Fibroblast of villous mesenchyme (primary cell): ENCODE measurements around the gene PCDH9. TPM values are rescaled to one million over a fixed set of nuclear protein-coding genes. Genes with fewer than 3 reads are reported as not detected.

Source experiments
- DNase-seq: peaks from one replicate; pipeline ENCODE4 v3.0.0-alpha.2; 2010; ENCODE audit warnings: low read depth
- H3K4me3 ChIP-seq: 2 replicates; pipeline ENCODE4 v1.5.1; 2011; ENCODE audit warnings: low read depth, mild to moderate bottlenecking, low read length
- CTCF ChIP-seq: IDR thresholded peaks from 2 replicates; pipeline ENCODE4 v1.5.1; 2012; ENCODE audit warnings: low read depth, mild to moderate bottlenecking, low read length; ENCODE audit not compliant: insufficient read depth
- total RNA-seq: library from RNA; depleted of rRNA; stranded (reverse); fragments of >200 nt; gene quantifications from 2 replicates; pipeline ENCODE4 v1.2.3, GENCODE V29; 2012

Gene PCDH9
- total RNA-seq, 1 donor: 9.9 TPM

GRCh38 chr13:66551128-66551527 is 679.0 kb downstream of the PCDH9 start:
- DNase-seq: no peak
- H3K4me3 ChIP-seq: no peak overlapping the region
- TF ChIP-seq CTCF: no peak

- no peak for TF ChIP-seq CTCF
- no peak for DNase-seq
- H3K4me3 ChIP-seq: no peak overlapping the region
Observed at GRCh38 chr13:66547685-66548084, 682.5 kb downstream of the PCDH9 start.

- no peak for DNase-seq
- no peak for TF ChIP-seq CTCF
- no peak overlapping the region for H3K4me3 ChIP-seq
Observed at GRCh38 chr13:66546534-66547379, 683.4 kb downstream of the PCDH9 start.

- no peak for DNase-seq
- no peak for TF ChIP-seq CTCF
- H3K4me3 ChIP-seq: no peak overlapping the region
Observed at GRCh38 chr13:66543780-66544179, 686.4 kb downstream of the PCDH9 start.

GRCh38 chr13:66537417-66537816 is 692.7 kb downstream of the PCDH9 start:
- DNase-seq: no peak
- TF ChIP-seq CTCF: no peak
- H3K4me3 ChIP-seq: no peak overlapping the region

- no peak for TF ChIP-seq CTCF
- DNase-seq: no peak
Observed at GRCh38 chr13:66536746-66537145, 693.4 kb downstream of the PCDH9 start.

GRCh38 chr13:66534561-66534960 is 695.6 kb downstream of the PCDH9 start:
- DNase-seq: no peak
- no peak for TF ChIP-seq CTCF
- H3K4me3 ChIP-seq: no peak overlapping the region

More at GRCh38 chr13:66536746-66537145, 693.4 kb downstream of the PCDH9 start:
- no peak overlapping the region for H3K4me3 ChIP-seq
